Fibroblast of peridontal ligament (primary cell): ENCODE measurements around the gene ELMO1.

Source experiments
- DNase-seq: peaks from one replicate; pipeline ENCODE4 v3.0.0-alpha.2; 2010; ENCODE audit errors: extremely low read depth

The ELMO1 gene

DNA sequence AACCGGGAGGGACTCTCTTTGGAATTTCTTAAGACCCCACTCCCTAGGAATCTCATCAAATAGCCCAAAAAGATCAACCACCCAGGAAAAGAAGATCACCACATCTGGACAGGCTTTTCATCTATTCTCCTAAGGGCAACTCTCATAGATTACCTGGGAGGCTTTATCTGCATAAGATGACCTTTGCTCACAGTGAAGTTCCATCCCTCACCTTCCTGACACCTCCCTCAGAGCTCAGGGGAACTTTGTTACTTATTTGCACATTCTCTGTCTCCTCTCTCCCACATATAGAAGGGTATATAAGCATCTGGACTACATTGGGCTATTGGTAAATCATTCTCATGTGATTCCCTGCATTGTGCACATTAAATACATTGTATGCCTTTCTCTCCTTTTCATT is 80.1 kb downstream of the ELMO1 start:
- no peak for DNase-seq

DNA sequence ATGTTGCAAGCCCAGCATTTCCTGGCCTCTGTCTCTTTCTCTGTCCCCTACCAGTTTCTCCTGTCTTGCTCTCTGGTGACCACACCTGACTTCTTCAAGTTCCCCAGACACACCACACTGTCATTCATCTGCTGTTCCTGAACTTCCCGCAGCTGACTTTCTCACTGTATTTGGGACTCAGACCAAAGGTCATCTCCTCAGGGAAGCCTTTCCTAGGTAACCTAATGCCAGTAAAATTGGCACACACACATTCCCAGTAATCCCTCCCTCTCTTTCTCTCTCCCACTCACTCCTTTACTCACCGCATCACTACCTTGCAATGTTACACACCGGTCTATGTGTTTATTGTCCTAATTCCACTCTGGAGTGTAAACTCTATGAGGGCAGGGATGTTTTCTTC is 81.7 kb downstream of the ELMO1 start:
- DNase-seq, result no peak

DNA sequence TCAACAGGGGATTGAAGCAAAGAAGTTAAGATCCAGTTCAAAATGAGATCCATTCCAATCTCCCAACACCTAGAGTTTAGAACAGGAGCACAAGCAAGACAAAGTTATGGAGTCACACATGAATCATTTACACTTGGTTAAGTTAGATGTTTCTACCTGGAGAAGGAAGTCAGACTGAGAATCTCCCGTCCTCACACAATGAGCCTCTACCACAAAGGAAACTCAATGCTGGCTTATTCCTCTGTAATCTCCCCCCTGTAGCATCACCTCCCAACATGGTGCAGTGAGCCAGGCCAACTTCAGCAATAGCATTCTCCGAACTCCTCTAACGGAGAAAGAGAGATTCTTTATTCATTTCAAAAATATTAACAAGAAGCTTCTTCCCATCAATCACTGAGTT is 82.2 kb downstream of the ELMO1 start:
- no peak for DNase-seq

DNA sequence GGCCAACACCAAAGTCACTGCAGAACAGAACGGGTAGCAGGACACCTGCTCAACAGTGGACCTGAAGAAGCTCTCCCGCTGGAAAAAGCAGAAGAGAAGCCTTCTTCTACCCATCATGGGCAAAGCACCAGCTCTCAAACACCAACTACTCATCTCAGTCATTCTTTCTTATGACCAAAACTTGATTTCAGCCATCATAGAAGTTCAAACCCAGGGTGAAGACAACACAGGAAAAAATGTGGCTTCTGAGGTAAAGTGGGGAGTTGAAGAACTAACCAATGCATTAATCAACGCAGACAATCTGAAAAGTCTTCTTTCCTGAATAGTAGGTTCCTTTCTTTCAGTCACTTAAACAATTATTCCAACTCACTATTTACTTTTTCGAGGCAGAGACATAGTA is 83.3 kb downstream of the ELMO1 start:
- no peak for DNase-seq

DNA sequence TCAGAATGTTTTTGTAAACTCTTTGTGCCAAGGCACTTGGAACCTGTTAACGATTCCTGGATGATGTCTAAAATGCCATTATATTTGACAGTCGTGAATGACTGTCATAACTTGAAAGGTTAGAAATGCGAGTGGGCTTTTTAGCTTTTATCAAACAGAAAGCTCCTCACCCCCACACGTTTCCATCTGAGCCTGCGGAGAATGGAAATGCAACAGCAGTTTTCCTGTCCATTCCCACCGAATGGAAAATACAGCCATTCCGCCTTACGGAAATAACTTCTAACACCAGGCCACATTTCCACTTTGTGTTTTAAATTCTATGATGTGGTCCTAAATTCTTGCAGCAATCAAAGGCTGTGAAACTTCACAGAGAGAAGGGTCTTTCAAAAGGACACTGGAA is 83.8 kb downstream of the ELMO1 start:
- DNase-seq, result no peak

DNA sequence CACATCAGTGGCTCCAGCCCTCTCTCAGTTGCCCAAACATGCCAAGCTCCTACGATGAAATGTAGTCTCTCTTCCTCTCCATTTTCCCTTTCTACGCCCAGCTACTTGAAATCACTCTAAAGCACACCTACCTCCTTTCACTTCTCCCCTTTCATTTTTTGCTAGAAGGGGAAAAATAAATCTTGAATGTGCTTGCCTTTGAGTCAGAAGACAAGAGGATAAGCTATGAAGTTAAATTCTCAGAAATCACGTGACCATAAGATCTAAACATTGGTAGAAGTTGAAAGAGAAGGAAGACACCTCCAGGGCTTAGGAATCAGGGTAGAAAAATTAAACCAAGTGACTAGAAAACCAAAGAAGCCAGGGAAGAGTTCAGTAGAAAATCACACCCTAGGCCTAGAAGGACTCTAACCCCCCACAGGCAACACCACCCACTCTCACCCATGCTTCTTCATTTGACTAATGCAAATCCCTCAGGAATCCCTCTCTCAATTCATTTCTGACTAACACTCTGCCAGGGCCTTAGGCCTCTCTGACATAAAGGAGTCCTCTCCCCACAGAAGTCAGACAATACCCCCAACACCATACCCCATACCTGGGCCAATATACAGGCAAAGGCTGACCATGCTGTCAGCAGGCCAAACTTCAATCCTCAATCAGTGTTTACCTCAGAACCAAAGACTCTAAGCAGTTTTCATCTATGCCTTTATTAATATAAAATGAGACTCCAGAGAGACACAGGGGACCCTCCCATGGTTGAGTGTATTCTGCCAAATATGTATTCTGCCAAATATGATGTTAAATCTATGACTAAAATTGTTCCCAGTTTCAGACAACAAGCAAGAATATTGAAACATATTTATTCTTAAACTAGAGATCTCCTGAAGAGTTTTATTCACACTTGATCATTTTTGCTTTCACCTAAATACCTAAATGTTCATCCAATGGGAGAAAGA is 84.8 kb downstream of the ELMO1 start:
- no peak for DNase-seq

DNA sequence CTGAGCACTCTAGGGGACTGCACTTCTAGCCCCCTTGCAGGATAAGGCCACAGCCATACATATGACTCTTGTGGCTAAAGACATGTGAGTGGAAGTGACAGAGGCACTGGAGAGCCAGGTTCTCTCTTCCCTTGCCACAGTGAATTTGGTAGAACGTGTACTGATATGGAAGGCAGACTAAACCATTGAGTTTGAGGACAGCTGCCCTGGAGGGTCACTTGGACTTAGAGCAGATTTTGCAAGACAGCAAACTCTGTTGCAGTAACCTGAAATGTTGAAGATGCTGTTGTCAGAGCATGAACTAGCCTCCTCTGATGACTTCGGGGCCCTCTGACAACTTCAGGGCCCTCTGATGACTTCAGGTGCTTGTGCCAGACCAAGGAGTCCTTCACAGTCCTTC is 85.9 kb downstream of the ELMO1 start:
- DNase-seq, result no peak

DNA sequence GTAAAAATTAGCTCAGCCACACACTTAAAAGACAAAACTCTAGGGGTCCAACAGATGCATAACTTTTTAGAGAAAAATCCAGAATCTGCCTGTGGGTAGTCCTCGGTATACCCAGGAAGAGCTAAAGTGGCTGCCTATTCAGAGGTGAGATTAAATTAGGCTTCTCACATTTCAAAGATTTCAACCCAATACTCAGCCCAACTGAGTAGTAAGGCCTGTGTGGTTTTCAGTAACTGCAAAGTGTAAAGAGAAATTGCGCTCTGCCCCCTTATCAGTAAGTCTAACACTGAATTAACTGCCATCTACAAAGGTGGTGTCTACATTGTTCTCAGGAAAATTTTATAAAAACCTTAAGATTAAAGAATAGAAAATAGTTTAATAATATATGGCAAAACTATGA is 88.2 kb downstream of the ELMO1 start:
- DNase-seq, result no peak

DNA sequence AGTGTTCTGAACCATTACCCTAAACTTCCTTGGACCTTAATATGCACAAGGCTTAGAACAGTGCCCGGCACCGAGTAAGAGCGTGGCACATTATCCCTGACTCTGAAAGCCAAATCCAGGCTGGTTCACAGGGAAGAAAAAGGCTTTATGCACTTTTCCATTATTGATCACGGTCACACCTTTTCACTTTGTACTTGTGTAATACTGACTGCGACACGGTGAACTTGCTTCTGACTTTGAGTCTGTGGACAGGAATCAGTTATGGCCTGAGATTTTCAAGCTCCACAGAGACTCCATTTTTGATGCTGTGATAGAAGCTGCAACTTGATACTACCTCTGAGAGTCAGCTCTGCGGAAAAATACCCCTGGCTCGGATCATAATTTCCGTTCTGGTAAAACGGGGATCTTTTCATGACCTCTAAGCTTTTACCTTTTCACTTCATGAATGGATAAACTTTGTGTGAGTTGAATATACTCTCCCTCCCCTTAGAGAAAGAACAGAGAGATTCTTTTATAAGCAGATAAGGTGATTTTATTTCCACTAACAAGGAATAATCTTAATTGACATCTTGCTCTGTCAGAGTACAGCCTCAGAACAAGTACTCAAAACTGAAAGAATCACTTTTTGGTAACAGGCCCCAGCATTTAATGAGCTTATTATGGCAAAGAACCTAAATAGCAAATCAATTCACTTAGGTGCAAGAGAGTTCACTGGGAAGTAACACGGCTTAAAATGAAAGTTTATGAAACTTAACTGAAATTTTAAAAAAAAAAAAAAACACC is 88.8 kb downstream of the ELMO1 start:
- DNase-seq, result no peak

DNA sequence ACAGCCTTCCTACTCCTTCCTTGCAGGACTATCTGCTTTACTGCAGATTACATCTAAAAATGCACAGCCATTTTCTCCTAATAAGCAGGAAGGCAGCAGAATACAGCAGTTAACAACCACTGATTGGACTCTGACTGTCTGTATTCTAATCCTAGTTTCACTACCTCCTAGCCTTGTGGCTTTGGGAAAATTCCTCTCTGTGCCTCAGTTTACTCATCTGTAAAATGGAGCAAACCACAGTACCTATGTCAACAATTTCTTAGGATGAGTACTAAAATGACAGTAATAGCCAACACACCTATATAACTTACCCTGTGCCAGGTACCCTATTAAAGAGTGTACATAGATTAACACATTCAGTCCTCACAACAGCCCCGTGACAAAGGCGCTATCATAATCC is 89.5 kb downstream of the ELMO1 start:
- no peak for DNase-seq

DNA sequence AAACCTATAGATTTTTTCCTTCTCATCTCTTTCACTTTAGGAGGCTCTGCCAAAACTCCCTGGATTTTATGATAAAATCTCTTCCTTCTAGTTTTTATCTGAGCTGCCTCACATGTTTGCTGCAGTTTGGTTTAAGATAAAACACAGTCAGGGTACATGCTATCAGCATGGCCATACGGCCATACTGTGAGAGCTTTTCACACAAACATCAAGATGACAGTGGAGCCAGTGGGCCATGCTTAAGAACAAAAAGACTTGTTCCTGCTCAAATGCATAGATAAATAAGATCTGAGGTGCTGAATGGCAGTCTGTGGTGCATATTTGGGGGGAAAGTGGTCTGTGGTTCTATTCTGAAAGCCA is 91.0 kb downstream of the ELMO1 start:
- DNase-seq, result no peak

DNA sequence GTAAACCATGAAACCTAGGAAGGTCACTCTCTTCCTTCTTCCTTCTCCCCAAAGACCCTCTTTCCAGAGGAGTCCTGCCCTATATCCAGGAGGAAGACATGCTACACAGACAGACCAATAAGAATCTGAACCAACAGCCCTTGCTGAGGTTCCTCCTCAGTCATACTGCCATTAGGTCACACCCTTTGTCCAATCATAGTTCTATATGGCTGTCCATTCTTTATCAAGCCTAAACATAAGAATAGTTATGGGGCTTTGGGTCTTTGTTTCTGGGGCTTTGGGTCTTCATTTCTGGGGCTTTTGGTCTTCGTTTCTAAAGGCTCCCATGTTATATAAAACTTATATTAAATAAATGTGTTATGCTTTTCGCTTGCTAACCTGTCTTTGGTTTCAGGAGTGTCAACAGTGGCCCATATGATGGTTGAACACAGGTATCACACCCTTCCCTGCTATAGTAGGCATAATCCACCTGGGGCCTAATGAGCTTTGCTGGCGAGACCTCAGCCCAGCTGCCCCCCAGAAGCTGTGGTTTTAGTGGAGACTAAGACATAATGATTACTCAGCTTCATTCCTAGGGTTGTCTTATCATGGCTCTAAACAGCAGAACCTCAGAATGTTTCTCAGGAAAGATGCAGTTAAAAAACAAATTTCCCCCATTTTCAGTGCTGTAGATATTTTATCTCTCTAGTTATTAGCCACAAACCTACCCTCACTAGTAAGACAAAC is 91.6 kb downstream of the ELMO1 start:
- DNase-seq, result no peak

DNA sequence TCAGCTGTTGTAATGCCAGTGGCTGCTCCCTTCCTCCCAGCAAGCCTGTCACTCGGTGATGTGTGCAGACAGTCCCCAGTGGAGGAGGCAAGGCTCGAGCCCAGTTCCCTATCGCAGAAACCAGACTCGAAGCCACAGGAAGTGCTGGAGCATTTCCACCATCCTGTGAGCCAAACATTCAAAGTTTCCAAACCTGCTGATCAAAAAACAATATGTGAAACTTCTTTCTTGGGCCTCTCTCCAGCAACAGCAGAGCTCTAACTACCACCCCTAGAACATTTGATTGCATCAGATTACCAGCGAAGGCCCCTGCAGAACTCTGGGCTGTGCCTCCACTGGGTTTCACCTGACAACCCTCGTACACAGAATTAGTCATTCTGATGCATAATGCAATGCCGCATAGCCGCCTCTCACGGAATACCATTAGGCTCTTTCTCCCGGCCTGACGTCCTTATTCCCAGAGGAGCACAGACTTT is 94.0 kb downstream of the ELMO1 start:
- DNase-seq, result no peak

DNA sequence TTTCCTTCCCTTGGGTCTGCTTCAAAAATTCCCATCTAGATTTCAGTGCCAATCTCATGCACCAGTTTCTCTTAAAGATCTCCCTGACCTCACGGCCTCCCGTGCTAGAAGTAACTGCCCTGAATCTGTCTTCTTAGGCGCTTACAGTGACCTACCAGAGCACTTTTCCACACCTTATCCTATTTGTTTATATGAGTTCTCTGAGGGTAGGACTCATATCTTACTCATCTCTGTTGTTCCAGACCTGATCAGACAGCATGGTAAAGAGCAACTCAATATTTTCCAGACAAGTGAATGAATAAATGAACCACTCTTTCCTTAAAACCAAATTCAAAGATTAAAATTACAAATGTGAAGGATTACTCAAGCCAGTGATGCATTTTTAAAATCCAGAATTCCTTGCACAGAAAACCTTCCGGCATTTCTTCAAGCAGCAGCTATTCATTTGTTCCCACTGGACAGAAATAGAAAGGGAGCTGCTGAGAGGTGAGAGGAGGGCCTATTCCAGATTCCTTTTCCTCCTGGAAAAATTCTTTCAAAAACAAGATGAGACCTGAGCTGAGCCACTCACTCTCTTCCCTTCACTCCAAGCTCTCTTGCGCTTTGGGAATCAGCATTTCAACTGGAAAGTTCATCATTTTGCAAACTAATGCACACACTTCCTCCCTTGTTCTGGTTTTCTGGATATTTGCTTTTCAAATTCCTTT is 94.6 kb downstream of the ELMO1 start:
- DNase-seq, result no peak

DNA sequence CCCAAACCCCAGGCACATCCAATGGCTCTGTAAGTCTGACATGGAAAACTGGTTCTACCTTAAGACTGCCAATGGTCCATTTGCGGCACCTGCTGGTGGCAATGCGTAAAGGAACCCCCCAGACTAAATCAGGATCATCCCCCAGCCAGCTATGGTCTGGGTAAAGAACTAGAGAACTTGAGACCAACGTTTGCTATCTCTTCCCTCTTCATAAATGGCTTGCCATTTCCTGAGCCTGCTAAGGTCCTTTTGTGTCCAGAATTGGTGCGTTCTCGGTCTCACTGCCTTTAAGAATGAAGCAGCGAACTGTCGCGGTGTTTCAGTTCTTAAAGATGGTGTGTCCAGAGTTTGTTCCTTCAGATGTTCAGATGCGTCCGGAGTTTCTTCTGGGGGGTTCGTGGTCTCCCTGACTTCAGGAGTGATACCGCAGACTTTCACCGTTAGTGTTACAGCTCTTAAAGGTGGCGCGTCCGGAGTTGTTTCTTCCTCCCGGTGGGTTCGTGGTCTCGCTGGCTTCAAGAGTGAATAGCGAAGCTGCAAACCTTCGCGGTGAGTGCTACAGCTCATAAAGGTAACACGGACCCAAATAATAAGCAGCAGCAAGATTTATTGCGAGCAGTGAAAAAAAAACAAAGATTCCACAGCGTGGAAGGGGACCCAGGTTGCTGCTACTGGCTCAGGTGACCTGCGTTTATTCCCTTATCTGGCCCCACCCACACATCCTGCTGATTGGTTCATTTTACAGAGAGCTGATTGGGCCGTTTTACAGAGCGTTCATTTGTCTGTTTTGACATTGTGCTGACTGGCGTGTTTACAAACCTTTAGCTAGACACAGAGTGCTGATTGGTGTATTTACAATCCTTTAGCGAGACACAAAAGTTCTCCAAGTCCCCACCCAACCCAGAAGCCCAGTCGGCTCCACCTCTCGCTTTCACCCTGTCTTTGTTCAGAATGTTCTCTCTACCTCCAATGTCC is 95.4 kb downstream of the ELMO1 start:
- DNase-seq, result no peak

DNA sequence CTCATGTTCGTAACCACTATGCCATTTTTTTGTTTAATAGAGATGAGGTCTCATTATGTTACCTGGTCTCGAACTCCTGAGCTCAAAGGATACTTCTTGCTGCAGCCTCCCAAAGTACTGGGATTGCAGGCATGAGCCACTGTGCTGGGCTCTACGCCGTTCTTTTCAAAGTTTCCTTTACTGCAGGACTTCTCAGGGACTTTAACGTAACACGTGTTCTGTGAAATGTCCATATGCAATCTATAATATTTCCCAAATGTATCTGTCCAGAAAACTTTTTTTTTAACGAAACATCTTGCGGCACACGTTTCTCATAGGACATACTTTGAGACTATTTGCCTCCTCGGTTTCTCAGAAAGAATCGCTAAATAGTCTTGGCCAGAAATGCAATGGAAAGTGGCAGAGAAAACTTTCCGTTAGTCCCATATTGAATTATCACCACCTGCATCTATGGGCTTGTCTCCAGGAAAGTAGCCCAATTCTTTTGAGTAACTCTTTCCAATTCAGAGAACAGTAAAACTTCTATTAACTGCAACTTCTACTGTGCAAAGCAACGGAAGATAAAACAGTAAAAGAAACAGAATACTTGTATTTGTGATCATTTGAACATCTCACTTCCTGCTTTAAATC is 96.3 kb downstream of the ELMO1 start:
- no peak for DNase-seq

DNA sequence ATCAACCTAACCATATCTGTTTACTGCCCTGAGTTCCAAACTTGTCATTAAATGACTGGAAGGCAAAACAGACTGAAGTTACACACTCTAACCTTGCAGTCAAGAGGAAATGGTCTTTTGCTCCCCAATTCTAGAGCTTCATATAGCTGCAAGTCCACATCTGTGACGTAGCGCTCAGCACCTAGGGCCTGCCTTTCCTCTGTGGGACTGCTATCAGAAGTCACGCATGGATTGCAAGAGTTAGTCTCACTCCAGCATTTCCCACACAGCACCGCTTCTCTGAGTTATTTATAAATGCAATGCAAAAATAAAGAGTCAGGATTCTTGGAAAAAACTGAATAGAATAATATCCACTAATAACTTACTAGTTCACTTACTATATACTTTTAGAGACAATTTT is 96.9 kb downstream of the ELMO1 start:
- DNase-seq, result no peak

DNA sequence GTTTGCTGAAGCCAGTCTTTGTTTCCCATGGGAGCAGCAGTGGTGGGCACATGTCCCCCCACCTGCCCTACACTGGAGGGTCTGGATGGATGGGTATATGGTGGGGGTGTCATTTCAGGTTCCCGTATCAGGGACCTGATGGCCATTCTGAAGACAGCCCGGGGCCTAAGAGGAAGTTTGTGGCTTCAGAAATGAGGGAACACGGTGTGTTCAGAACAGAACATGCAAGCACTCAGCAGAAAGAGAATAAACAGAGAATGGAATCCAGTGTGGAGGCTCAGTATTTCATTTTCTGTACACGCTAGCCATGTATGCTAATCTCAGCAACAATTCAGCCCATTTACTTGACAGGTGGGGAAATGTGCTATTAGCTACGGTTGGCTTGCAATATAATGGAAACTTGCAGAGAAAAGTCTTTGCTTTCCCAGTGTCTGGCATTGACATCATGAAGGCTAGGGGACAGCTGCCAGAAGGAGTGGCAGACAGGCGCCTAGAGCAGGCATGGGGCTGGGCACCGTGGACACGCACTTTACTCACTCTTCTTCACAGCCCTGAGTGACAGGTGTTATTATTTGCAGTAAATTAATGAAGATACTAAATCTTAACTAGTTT is 98.6 kb downstream of the ELMO1 start:
- no peak for DNase-seq

DNA sequence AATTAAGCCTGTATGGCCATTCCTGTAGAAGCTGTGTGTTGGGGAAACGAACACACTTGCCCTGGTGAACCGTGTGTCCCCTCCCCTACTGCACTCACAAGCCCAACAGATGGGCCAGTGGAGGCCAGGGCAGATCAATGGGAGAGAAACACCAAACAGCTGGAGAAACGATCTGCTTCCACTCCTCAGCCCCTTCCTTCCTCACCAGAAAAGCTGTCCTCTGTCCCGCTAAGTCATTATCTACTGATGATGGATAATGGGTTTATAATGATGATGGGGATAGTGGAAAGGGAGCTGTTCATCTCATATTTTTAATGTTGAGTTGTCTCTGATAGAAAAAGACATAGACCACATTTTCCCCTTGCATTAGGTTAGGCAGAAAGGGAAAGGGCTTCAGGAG is 99.7 kb downstream of the ELMO1 start:
- DNase-seq, result no peak

DNA sequence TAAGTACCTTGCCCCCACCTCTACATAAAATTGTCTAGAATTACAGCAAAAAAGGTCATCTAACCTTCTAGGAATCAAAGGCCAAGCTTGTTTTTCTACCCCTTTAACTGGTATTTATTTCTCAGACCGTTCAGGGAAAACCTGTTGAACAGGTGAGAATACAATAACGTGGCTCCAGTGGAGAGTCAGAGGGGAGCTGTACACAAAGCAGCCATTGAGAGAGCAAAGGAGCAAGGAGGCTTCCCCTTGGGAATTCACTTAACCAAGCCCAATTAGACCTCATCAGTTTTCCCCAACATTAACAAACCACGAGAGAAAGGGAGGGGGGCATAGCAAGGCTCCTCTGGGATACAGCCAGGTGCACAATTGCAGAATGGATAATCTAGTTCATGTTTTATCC is 101.9 kb downstream of the ELMO1 start:
- DNase-seq, result no peak
